ENCODE measurements around the gene SLC25A18.

Gene SLC25A18

GRCh38 chr22:17570851-17571631 is 7.7 kb downstream of the SLC25A18 start:
- no peak for DNase-seq

GRCh38 chr22:17575151-17575550 is 11.9 kb downstream of the SLC25A18 start:
- no peak for DNase-seq

GRCh38 chr22:17575681-17576080 is 12.4 kb downstream of the SLC25A18 start:
- DNase-seq: no peak

- no peak for DNase-seq
These were observed 13.2 kb downstream of the SLC25A18 start for GRCh38 chr22:17576470-17576869.

GRCh38 chr22:17578136-17578754 is 14.9 kb downstream of the SLC25A18 start:
- DNase-seq: no peak

GRCh38 chr22:17579535-17579981 is 16.3 kb downstream of the SLC25A18 start:
- DNase-seq: no peak

GRCh38 chr22:17580441-17581031 is 17.2 kb downstream of the SLC25A18 start:
- no peak for DNase-seq

- DNase-seq: no peak
These were observed 17.8 kb downstream of the SLC25A18 start for GRCh38 chr22:17581056-17581455.

- no peak for DNase-seq
These were observed 18.3 kb downstream of the SLC25A18 start for GRCh38 chr22:17581631-17582030.

GRCh38 chr22:17583151-17583550 is 19.9 kb downstream of the SLC25A18 start:
- no peak for DNase-seq

- no peak for DNase-seq
These were observed 23.6 kb downstream of the SLC25A18 start for GRCh38 chr22:17586831-17587440.

- no peak for DNase-seq
These were observed 24.3 kb downstream of the SLC25A18 start for GRCh38 chr22:17587629-17588028.

- no peak for DNase-seq
These were observed 25.3 kb downstream of the SLC25A18 start for GRCh38 chr22:17588606-17589005.

GRCh38 chr22:17589810-17590375 is 26.6 kb downstream of the SLC25A18 start:
- no peak for DNase-seq

GRCh38 chr22:17590586-17590985 is 27.3 kb downstream of the SLC25A18 start:
- no peak for DNase-seq

GRCh38 chr22:17592201-17592600 is 28.9 kb downstream of the SLC25A18 start:
- no peak for DNase-seq

GRCh38 chr22:17596226-17596625 is 32.9 kb downstream of the SLC25A18 start:
- no peak for DNase-seq

GRCh38 chr22:17597217-17597616 is 33.9 kb downstream of the SLC25A18 start:
- DNase-seq: no peak

- no peak for DNase-seq
These were observed 35.0 kb downstream of the SLC25A18 start for GRCh38 chr22:17598318-17598717.

GRCh38 chr22:17601031-17601430 is 37.7 kb downstream of the SLC25A18 start:
- no peak for DNase-seq

- no peak for DNase-seq
These were observed 40.4 kb downstream of the SLC25A18 start for GRCh38 chr22:17603668-17604067.

- DNase-seq: no peak
These were observed 43.2 kb downstream of the SLC25A18 start for GRCh38 chr22:17606496-17606895.

- no peak for DNase-seq
These were observed 44.7 kb downstream of the SLC25A18 start for GRCh38 chr22:17607891-17608521.

Measured in KG1 (cell line).